Measurements from ENCODE around the gene RLN3.

Gene RLN3

GRCh38 chr19:14027856-14028450 is at the start of gene RLN3:
Gene RLN3 (plus strand): TSS chr19:14028148. CDS start chr19:14028205, 57 bp downstream.
- DNase-seq (ENCODE audit: low spot score): no peak

- no peak for DNase-seq (ENCODE audit: low spot score)
These were observed 49.4 kb upstream of the RLN3 start for GRCh38 chr19:13978351-13979243.

GRCh38 chr19:13979244-13979615 is 48.7 kb upstream of the RLN3 start:
- DNase-seq (ENCODE audit: low spot score): no peak

- DNase-seq (ENCODE audit: low spot score): no peak
These were observed 48.3 kb upstream of the RLN3 start for GRCh38 chr19:13979686-13980085.

GRCh38 chr19:13980340-13980739 is 47.6 kb upstream of the RLN3 start:
- DNase-seq (ENCODE audit: low spot score): no peak

GRCh38 chr19:13981021-13981420 is 46.9 kb upstream of the RLN3 start:
- no peak for DNase-seq (ENCODE audit: low spot score)

GRCh38 chr19:13981467-13981866 is 46.5 kb upstream of the RLN3 start:
- no peak for DNase-seq (ENCODE audit: low spot score)

- no peak for DNase-seq (ENCODE audit: low spot score)
These were observed 45.9 kb upstream of the RLN3 start for GRCh38 chr19:13981988-13982501.

- DNase-seq (ENCODE audit: low spot score): no peak
These were observed 45.2 kb upstream of the RLN3 start for GRCh38 chr19:13982773-13983172.

- no peak for DNase-seq (ENCODE audit: low spot score)
These were observed 44.6 kb upstream of the RLN3 start for GRCh38 chr19:13983213-13983889.

- DNase-seq (ENCODE audit: low spot score): no peak
These were observed 43.8 kb upstream of the RLN3 start for GRCh38 chr19:13984186-13984585.

GRCh38 chr19:13984875-13985741 is 42.8 kb upstream of the RLN3 start:
- no peak for DNase-seq (ENCODE audit: low spot score)

- DNase-seq (ENCODE audit: low spot score): no peak
These were observed 42.1 kb upstream of the RLN3 start for GRCh38 chr19:13985771-13986347.

- no peak for DNase-seq (ENCODE audit: low spot score)
These were observed 41.5 kb upstream of the RLN3 start for GRCh38 chr19:13986348-13986904.

GRCh38 chr19:13987101-13987890 is 40.7 kb upstream of the RLN3 start:
- DNase-seq (ENCODE audit: low spot score): no peak

- no peak for DNase-seq (ENCODE audit: low spot score)
These were observed 38.5 kb upstream of the RLN3 start for GRCh38 chr19:13989487-13989886.

- DNase-seq (ENCODE audit: low spot score): no peak
These were observed 37.9 kb upstream of the RLN3 start for GRCh38 chr19:13990085-13990484.

- DNase-seq (ENCODE audit: low spot score): no peak
These were observed 35.9 kb upstream of the RLN3 start for GRCh38 chr19:13992025-13992424.

- DNase-seq (ENCODE audit: low spot score): no peak
These were observed 34.2 kb upstream of the RLN3 start for GRCh38 chr19:13993590-13994300.

Measured in COLO829 (cell line).